ELF-1 (cell line): ENCODE measurements around the gene GPR27.

ENCODE experiments used
- DNase-seq: peaks from one replicate; pipeline ENCODE4 v3.0.0-alpha.2; 2016; ENCODE audit warnings: low read depth, low spot score

Gene GPR27, protein sequence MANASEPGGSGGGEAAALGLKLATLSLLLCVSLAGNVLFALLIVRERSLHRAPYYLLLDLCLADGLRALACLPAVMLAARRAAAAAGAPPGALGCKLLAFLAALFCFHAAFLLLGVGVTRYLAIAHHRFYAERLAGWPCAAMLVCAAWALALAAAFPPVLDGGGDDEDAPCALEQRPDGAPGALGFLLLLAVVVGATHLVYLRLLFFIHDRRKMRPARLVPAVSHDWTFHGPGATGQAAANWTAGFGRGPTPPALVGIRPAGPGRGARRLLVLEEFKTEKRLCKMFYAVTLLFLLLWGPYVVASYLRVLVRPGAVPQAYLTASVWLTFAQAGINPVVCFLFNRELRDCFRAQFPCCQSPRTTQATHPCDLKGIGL

DNA sequence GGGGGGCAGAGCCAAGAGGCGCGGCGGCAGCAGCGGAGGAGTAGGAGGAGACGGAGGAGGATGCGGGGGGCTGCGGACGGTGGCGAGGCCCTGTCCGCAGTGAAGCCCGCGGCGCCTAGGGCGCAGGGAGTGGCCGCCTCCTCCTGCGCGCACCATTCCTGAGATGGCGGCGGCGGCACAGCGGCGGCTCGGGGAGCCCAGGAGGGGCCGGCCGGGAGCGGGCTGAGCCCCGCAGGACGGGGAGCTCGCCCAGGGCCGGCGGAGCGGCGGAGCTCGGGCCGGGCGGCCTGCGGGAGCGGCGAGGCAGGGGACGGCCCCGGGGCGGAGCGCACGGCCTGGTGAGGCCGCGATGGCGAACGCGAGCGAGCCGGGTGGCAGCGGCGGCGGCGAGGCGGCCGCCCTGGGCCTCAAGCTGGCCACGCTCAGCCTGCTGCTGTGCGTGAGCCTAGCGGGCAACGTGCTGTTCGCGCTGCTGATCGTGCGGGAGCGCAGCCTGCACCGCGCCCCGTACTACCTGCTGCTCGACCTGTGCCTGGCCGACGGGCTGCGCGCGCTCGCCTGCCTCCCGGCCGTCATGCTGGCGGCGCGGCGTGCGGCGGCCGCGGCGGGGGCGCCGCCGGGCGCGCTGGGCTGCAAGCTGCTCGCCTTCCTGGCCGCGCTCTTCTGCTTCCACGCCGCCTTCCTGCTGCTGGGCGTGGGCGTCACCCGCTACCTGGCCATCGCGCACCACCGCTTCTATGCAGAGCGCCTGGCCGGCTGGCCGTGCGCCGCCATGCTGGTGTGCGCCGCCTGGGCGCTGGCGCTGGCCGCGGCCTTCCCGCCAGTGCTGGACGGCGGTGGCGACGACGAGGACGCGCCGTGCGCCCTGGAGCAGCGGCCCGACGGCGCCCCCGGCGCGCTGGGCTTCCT is at the start of gene GPR27:
Gene GPR27, plus strand, starts transcription at position 155 of the 909 bp plus-strand sequence. Its CDS starts 195 bp downstream, at position 350.
- peak; percentile 42 for DNase-seq

DNA sequence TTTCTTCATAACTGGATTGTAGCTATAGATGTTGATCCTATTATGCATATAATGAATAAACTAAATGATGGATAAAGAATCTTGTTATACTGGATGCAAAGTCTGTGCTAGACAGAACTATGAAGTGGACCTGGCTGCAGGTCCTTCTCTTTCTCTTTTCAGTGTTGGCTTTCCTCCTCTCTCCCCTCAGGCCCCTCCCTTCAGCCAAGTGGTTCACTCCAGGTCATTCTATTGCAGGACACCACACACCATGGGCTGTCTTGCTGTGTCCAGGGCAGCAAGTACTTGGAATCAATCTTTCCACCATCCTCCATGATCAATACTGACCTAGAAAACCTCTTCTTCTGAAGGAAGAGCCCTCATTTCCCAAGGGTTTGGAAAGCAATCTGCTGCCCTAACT is 48.7 kb upstream of the GPR27 start:
- DNase-seq = no peak

DNA sequence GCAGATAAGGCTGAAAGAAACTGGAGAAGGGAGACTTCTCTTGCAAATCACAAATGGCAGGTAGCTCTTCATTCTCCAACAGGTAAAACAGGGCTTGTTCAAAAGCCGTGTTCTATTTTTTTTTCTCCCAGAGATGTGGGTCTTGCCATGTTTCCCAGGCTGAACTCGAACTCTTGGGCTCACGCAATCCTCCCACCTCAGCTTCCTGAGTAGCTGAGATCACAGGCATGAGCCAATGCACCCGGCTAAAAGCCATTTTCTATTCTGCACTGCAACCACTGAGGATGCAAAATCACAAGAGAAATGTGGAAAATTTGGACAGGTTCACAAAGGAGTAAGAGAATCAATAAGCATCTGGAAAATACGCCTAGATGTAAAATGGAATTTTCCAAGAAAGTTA is 48.0 kb upstream of the GPR27 start:
- DNase-seq = no peak

DNA sequence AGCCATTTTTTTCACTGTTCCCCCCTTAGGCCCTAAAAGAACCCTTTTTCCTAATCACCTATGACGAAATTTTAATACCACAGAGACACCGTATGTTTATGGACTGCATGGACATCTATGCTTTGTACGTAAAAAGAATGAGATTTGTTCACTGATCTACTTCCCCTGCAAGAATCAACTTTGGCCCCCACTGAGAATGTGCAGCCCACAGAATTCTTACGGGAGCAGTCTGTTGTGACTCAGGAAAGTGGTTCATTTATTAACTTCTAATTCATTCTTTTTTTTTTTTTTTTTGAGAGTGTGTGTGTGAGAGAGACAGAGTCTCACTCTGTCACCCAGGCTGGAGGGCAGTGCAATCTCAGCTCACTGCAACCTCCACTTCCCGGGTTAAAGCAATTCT is 46.1 kb upstream of the GPR27 start:
- DNase-seq = no peak

DNA sequence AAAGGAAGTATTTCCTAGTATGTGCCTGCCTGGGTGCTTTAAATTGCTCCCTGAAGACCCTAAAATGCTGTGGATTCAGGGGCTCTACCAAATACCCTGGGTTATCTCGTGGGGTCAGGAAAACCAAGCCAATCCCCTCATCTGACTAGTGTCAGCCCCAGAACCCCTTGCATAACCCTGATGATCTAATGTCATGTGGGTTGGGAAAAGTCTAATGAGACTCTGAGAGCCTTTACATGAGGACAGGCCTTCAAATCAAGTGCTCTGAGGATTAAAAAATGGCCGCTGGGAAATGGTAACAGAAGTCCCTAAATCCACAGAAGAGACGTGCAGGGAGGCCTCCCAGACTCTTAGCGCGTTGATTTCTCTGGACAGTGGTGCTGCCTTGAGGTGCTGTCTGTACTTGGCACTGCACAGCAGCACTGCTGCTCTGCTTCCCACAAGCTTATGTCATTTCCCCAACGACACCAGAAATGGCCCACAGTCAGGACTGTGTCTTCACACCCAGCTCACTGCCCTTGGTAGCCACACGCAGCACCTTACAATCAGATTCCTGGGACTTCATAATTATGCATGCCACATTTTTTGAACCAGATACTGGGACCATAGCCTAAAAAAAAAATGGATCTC is 45.1 kb upstream of the GPR27 start:
- DNase-seq = no peak

DNA sequence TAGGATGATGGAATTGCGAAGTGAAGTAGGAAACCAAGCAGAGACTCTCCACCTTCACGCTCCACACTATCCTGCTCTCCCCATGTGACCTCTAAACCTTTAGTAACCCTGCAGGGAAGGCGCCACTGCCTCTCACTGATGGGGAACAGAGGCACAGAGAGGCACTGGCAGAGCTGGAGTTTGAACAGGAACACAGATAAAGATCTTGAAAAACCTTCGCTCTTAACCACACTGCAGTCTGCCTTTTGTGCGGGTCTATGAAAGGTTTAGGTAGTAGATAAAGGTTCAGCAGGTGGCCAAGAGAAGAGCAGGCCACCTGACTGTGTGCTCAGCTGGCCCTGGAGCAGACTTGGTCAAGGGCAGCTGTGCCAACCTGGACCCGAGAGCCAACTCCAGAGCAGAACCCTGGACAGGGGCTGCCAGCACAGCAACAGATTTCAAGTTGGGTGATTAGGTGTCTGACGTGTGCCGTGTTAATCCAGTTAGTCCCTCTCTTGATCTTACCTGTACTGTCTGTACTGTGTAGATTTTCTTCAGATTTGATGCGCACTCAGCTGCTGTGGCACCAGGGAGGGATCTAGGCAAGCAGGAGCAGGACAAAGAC is 43.6 kb upstream of the GPR27 start:
- no peak for DNase-seq

DNA sequence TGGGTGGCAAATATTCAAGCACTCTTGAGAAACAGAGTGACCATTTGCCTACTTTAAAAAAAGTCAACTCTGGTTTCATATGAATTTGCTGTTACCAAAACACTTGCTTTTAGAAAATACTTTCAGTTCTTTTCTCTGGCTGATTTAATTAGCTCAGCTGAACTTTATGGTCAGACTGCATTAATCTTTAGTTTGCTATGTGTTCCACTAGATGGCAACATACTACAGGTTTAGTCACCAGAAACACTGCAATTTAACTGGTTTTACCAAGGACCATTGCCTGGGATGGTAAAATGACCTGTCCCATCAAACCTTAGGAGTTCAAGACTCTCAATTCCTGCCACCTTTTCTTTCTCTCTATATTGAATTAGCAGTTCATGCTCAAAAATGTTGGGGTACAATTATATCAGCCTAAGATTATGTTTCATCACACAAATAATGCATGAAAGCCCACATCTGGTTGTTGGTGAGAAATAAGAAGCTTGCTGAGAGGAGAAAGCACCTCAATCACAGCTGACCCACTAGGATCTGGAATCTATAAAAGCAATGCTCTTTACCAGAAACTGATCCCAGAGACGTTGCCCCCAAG is 42.7 kb upstream of the GPR27 start:
- DNase-seq = no peak

DNA sequence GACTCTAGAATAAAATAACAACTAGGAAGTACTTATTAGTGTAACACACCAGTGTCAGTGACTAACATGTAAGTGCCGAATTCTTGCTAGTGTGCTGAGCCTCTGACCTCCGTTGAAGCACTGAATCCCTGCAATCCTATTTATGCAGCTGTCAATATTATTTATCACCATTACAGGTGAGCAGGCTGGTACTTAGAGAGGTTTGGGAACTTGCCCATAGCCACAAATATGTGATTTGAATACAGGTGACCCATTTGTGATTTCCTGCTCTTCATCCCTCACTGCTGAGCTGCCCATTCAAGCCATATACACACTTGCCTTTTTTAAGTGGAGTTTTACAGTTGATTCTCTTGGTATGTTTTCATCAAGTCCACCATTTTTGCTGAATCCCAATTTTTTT is 40.6 kb upstream of the GPR27 start:
- DNase-seq = no peak

DNA sequence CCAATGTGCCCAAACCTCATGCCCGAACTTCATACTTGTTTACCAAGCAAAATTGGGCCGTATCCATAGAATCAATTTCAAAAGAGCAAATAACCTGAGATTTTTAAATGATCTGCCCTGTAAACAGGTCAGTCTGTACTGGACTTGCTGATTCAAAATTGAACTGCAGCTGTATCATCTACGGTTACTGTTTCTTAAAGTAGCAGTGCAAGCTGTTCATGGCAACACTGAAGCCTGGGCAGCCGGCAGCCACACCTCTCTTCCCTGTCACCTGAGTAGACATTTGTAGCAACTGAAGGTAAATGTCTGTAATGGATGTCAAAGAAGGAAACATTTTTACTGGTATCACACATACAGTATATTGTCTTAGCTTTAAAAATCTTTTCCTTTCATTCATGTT is 39.1 kb upstream of the GPR27 start:
- no peak for DNase-seq

DNA sequence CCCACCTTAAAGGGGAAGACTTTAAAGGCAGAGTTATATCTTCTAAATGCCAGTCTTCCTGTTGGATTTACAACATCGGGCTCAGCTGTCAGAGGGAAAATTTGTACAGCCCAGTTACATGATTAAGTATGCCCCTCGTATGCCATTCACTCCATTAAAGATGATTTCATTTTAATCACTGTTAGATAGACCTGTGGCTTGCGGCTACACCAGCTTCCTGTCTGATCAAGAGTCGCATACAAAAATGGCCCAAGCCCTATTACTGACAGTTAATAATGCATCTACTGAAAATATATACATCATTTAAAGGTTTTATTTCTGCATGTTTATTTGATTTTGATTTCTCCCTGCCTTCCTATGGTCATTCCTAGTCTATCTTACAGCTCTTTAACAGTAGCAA is 35.6 kb upstream of the GPR27 start:
- DNase-seq = no peak

DNA sequence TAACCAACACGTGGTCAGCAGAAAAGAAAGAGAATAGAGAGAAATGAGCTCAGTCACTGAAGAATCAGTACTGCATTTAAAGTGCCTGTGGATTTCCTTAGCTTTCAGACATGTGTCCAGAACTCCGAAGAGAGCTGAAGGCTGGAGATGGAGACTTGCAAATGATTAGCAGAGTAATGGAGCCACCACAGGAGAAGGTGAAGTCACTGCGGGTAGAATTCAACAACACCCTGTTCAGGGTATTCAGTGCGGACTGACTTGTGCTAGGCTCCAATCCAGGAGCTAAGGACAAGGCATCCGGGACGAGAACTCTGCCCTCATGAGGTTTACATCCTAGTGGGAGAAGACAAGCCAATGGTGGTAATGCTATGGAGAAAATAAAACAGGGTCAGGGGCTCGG is 32.7 kb upstream of the GPR27 start:
- DNase-seq = no peak

DNA sequence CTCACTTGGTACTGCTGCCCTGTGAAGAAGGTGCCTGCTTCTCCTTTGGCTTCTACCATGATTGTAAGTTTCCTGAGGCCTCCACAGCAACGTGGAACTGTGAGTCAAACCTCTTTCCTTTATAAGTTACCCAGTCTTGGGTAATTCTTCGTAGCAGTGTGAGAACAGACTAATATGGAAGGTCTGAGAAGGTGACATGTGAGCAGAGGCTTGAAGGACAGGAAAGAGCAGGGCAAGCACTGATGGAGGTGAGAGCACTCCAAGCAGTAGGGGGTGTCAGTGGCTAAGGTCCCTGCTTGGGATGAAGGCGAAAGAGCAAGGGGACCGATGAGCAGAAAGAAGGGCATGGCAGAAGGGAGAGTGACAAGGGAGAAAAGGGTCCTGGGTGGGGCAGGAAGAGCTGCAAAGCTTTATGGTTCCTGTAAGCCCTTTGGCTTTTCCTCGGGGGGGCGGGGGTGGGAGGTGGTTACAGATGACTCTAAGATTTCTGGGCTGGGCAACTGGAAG is 32.0 kb upstream of the GPR27 start:
- no peak for DNase-seq

DNA sequence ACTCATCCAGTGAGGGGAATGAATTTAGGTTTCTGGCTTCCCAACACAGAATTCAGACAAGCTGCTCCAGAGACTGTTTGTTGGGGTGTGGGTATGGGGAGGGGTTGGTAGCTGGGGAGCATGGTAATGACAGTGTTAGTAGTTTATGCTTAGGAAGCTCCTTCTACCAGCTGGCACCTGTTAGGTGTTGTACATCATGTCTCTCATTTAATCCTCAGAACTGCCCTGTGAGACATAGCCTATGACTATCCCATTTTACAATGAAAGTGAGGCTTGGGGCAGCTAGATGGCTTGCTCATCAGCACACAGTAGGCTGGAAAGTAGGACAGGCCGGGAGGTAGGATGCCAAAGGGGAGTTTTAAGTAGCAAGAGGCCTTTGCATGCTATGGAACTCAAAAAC is 31.0 kb upstream of the GPR27 start:
- no peak for DNase-seq

DNA sequence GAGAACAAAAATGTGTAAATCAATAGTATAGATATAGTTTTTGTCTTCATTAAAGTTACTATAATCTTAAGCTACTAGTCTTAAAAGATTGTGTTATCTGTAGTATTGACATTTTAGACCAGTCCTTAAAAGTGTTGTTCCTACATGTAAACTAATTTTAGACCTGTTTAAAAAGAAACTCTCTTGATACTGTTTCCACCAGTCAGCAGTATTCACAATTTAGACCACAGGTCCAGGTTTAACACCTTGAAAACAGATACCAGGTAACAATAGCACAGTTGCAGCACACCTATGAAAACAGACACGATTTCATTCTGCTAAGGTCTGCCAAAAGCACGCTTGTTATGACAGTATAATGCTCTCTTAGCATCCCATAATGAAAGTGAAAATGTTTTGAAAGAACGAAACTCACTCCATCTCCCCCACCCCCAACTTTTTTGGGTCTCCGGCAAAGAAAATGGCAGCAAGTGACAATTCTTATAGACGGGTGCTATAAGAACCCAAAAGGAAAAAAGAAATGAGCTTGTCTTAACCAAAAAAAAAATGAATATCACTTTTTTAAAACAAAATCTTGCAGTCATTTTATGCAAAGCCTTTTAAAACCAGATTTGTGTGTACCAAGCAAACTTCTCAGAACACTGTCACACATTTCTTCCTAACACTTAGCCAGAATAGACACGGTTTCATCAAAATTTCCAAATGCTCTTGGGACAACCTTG is 30.0 kb upstream of the GPR27 start:
- DNase-seq = no peak

DNA sequence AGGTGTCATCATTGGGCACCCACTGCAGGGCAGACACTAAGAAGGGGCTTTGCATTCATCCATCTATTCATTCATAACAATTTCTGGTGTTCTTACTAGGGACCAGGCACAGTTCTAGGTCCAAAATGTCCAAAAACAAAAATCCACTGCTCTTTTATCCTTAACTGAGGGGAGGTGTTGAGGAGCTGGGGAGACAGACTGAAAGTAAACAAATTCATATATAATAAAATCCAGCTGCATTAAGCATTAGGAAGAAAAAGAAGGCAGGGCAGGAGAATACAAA is 29.5 kb upstream of the GPR27 start:
- no peak for DNase-seq

DNA sequence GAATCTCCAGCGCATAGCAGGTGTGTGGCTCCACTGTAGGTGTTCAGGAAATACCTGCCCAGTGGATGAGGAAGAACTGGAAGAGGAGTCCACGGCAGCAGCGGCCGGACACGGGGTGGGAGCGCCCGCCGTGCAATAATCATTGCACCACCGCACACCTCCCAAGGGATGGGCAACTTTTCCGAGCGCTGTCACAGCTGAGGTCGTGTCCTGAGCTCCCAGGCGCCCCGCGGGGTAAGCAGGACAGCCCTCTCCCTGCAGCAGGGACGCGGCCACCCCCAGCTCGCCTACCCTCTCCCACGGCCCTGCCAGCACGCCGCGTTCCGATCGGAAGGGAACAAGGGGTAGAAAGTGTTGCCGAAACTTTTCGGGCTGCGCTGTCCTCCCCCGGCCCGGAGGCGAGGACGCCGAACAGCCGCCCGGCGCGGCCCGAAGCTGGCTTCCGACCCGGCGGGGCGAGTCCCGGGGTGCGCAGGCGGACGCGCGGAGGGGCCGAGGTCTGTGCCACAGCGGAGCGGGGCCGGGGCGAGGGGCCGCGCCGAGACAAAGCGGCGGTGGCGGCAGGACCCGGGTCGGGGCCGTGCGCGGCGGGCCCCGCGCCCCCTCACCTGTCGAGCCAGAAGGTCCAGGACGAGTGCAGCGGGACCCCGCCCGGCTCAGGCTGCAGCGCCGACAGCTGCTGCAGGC is 28.9 kb upstream of the GPR27 start:
- DNase-seq = peak; percentile 33

DNA sequence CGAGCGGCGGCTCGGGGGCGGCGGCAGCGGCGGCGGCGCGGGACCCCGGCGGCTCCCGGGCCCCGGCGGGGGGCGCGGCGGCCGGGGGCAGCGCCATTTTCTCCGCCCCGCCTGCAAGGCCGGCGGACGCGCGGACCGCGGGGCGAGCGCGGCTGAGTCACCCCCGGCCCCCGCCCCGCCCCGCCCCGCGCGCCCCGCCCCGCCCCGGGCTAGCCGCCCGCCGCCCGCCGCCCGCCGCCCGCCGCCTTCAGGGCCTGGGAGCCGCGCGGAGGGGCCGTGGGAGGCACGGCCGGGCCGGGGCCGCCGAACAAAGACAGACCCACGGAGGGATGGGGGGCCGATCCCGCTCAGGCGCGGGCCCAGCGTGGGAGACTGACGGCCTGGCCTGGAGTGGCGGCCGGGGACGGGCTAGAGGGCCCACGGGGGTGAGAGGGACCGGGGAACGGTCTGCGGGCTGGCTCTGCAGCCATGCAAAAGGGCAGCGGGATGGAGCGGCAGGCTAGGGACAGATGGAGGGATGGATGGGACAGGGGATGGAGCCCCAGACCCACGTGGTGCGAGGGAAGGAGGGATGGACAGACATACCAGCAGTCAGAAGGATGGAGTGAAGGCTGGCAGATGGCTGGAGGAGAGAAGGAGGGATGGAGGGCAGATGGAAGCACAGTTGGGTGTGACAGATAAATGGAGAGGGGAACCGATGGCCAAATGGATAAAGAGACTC is 28.2 kb upstream of the GPR27 start, which contains the start of gene EIF4E3:
Gene EIF4E3, minus strand, starts transcription at position 132 of the 721 bp plus-strand sequence. Its CDS starts 35 bp downstream, at position 97.
- DNase-seq = peak; percentile 47

DNA sequence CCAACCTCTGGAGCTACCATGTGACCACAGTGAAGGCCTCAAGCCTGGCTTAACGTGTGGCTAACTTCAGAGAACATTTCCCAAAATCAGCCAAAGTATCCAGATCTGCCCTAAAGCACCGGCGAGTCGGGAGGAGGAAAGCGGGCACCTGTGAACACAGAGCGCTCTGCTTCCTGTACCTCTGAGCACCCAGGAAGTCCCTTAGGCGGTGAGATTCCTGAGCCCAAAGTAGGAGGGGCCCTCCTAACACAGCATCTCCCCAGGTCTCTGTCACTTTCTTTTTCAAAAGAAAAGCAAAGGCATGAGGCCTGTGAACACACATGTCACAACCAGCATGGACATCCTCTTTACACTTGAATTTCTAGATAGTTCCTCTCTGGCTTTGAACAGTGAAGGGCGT is 27.5 kb upstream of the GPR27 start:
- DNase-seq = no peak

DNA sequence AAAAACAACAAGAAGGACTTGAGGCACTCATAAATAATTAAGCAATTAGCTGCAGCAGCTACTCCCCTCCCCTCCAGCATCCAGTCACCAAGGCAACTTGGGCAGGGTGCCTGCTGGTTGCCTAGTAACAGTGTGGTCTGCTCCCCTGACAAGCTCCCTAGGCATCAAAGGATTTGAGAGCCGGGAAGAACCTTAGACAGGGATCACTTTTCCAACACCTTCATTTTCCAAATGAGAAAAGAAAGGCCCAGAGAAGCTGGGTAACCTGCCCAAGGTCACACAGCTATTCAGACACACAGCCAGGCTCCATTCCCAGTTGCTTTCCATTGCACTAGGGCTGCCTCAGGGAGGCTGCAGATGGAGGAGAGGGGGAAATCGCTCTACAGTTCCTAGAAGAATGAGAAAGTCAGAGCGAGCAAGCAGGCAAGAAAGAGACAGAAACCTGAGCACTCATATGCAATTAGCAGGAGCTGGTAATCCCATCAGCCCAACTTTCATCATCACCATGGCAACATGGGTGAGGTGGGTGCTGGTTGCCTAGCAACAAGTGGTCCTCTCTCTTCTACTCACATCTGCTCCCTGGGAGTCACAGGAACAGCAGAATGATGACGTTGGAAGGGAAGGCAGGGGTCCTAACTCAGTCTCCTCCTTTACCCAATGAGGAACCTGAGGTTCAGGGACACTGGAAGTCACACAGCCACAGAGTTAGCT is 24.9 kb upstream of the GPR27 start:
- DNase-seq = peak; percentile 78
